CD14-positive monocyte (primary cell): ENCODE measurements around the gene CALCOCO2. TPM values are rescaled to one million over a fixed set of nuclear protein-coding genes. Genes with fewer than 3 reads are reported as not detected.

Experiments
- DNase-seq, 3 donors: peaks; one replicate each; pipeline ENCODE4 v3.0.0-alpha.2; 2011 to 2022
- H2AFZ ChIP-seq: 2 replicates; pipeline ENCODE4 v1.6.0; 2012; ENCODE audit warnings: mild to moderate bottlenecking, low read depth, low read length, inconsistent platforms; ENCODE audit not compliant: insufficient read depth, poor library complexity, severe bottlenecking
- H3K27ac ChIP-seq, 2 donors: 1 replicate in 1 of 2; 2 replicates in 1 of 2; pipeline ENCODE4 v1.5.1; 2012 to 2013; ENCODE audit warnings: low read length in 2 of 2, control low read depth in 1 of 2, inconsistent platforms in 1 of 2, low read depth in 1 of 2, mild to moderate bottlenecking in 1 of 2
- H3K27me3 ChIP-seq, 2 donors: one replicate each; pipeline versions ENCODE4 v1.6.0 to v1.6.1; 2011 to 2013; ENCODE audit warnings: low read length in 2 of 2; ENCODE audit not compliant: control insufficient read depth in 2 of 2, insufficient read depth in 2 of 2
- H3K36me3 ChIP-seq, 2 donors: replicated peaks in 1 of 2; 1 replicate in 1 of 2; 2 replicates in 1 of 2; pipeline versions ENCODE4 v1.5.1 to v1.6.1; 2012 to 2013; ENCODE audit warnings: low read length in 2 of 2, control low read depth in 1 of 2, inconsistent platforms in 1 of 2, mild to moderate bottlenecking in 1 of 2; ENCODE audit not compliant: insufficient read depth in 2 of 2, control insufficient read depth in 1 of 2
- H3K4me1 ChIP-seq, 2 donors: 1 replicate in 1 of 2; 2 replicates in 1 of 2; pipeline versions ENCODE4 v1.5.1 to v1.6.1; 2012 to 2013; ENCODE audit warnings: low read length in 2 of 2, control low read depth in 1 of 2, inconsistent platforms in 1 of 2, mild to moderate bottlenecking in 1 of 2, moderate library complexity in 1 of 2; ENCODE audit not compliant: insufficient read depth in 2 of 2, control insufficient read depth in 1 of 2
- H3K4me2 ChIP-seq: replicated peaks from 2 replicates; pipeline ENCODE3; 2012; ENCODE audit warnings: low read length, moderate library complexity, mild to moderate bottlenecking; ENCODE audit not compliant: poor library complexity, severe bottlenecking; ENCODE audit errors: extremely low read depth
- H3K4me3 ChIP-seq, 3 experiments: fragments of 200-600 bp in 1 of 3; sonication (generic) in 1 of 3; replicated peaks in 1 of 3; 1 replicate in 2 of 3; 2 replicates in 1 of 3; pipeline ENCODE4 v1.5.1; 2011 to 2013; ENCODE audit warnings: low read length in 3 of 3, mild to moderate bottlenecking in 3 of 3, control low read depth in 2 of 3, low read depth in 2 of 3, inconsistent platforms in 1 of 3, moderate library complexity in 1 of 3
- H3K79me2 ChIP-seq: 2 replicates; pipeline ENCODE4 v1.6.0; 2012; ENCODE audit warnings: mild to moderate bottlenecking, control low read depth, inconsistent platforms, low read length, moderate library complexity; ENCODE audit not compliant: insufficient read depth
- H3K9ac ChIP-seq: 2 replicates; pipeline ENCODE4 v1.6.0; 2017; ENCODE audit warnings: low read length, mild to moderate bottlenecking; ENCODE audit not compliant: insufficient read depth, poor library complexity, severe bottlenecking
- H3K9me3 ChIP-seq, 2 donors: replicated peaks in 1 of 2; 1 replicate in 1 of 2; 2 replicates in 1 of 2; pipeline versions ENCODE4 v1.5.1 to v1.6.1; 2012 to 2013; ENCODE audit warnings: low read length in 2 of 2, control low read depth in 1 of 2; ENCODE audit not compliant: control insufficient read depth in 1 of 2, insufficient read depth in 1 of 2
- H4K20me1 ChIP-seq: 2 replicates; pipeline ENCODE4 v1.6.0; 2012; ENCODE audit warnings: mild to moderate bottlenecking, low read length, control low read depth, moderate library complexity; ENCODE audit not compliant: insufficient read depth
- H3K27ac Mint-ChIP-seq, 7 donors: one replicate each; pipeline ENCODE4 v1.8.0; 2020; ENCODE audit warnings: mild to moderate bottlenecking in 7 of 7, mixed read lengths in 7 of 7, moderate library complexity in 6 of 7, inconsistent platforms in 2 of 7
- H3K27me3 Mint-ChIP-seq, 3 donors: one replicate each; pipeline ENCODE4 v1.8.0; 2021 to 2022; ENCODE audit warnings: low read depth in 3 of 3, mild to moderate bottlenecking in 3 of 3, mixed read lengths in 3 of 3, moderate library complexity in 3 of 3, inconsistent platforms in 1 of 3
- H3K36me3 Mint-ChIP-seq, 2 donors: one replicate each; pipeline ENCODE4 v1.8.0; 2020; ENCODE audit warnings: mixed read lengths in 2 of 2, inconsistent platforms in 1 of 2, mild to moderate bottlenecking in 1 of 2
- H3K4me1 Mint-ChIP-seq: one replicate; pipeline ENCODE4 v1.8.0; 2020; ENCODE audit warnings: mild to moderate bottlenecking, mixed read lengths
- H3K4me3 Mint-ChIP-seq, 2 donors: one replicate each; pipeline ENCODE4 v1.8.0; 2020; ENCODE audit warnings: mild to moderate bottlenecking in 2 of 2, mixed read lengths in 2 of 2, moderate library complexity in 1 of 2
- H3K9me3 Mint-ChIP-seq, 7 donors: one replicate each; pipeline ENCODE4 v1.8.0; 2020 to 2022; ENCODE audit warnings: mixed read lengths in 7 of 7, mild to moderate bottlenecking in 6 of 7, moderate library complexity in 6 of 7, inconsistent platforms in 2 of 7
- CTCF ChIP-seq: fragments of 200-600 bp; IDR thresholded peaks from one replicate; pipeline ENCODE4 v1.8.0; 2022; ENCODE audit warnings: antibody characterized with exemption, mild to moderate bottlenecking
- WGBS: methylation state at CpG from one replicate; pipeline ENCODE4 v1.1.5; 2013; ENCODE audit warnings: missing lambda C conversion rate; ENCODE audit not compliant: insufficient coverage; 5-methylcytosine and 5-hydroxymethylcytosine counted together
- intact Hi-C, 2 donors: fragments of 100-400 bp; cut with micrococcal nuclease; formaldehyde crosslinking; loops; one replicate each; pipeline versions ENCODE4 v1.15.0 to v1.15.1; 2023
- polyA plus RNA-seq, 3 donors: library from polyadenylated mRNA; depleted of rRNA in 1 of 3; unstranded in 2 of 3; stranded (reverse) in 1 of 3; fragments of 300-500 nt in 2 of 3; fragments of >200 nt in 1 of 3; fragmentation: Illumina TruSeq in 2 of 3; gene quantifications; 1 replicate in 2 of 3; 2 replicates in 1 of 3; pipeline ENCODE4 v1.2.3, GENCODE V29; 2012 to 2021

The CALCOCO2 gene
- polyA plus RNA-seq, 3 donors = 87.5 to 280 (median 214) TPM

- Histone ChIP-seq H3K36me3 (peaks cover 27 to 42% of the 10 kb centered on the region in 2 donors), H3K4me3 (no peak overlapping the region), H3K79me2 (peaks cover 46% of the 10 kb centered on the region), H3K27ac (no peak overlapping the region), H3K4me1 (peaks cover 60 to 64% of the 10 kb centered on the region in 2 donors), H3K9ac (no peak overlapping the region), H3K9me3 (no peaks in the 10 kb centered on the region), H2AFZ (no peak overlapping the region), H3K4me2 (peak overlapping the region; percentile 80), H4K20me1 (peaks cover 79% of the 10 kb centered on the region), H3K27me3 (peaks cover 0 to 3% of the 10 kb centered on the region in 2 donors)
- Mint-ChIP-seq H3K4me1 (peaks cover 64% of the 10 kb centered on the region), H3K9me3 (no peaks in the 10 kb centered on the region), H3K4me3 (peak overlapping the region in 1 of 2 donors; percentile 21), H3K27ac (peak overlapping the region in 3 of 7 donors; percentile 93 to 98 (median 97)), H3K27me3 (peaks cover 17 to 35% (median 30%) of the 10 kb centered on the region in 3 donors), H3K36me3 (peaks cover 47 to 65% of the 10 kb centered on the region in 2 donors)
- intact Hi-C loops = loop anchor here in 1 of 2 donors (5.0 kb wide), 1 partner anchor 77 kb away; no protein-coding TSS in a partner anchor
- TF ChIP-seq CTCF = no peak
- WGBS = 100% methylated on average over 3 of the region's 3 CpGs
- DNase-seq = no peak
Observed at GRCh38 chr17:48840441-48840840, 9.6 kb downstream of the CALCOCO2 start.

GRCh38 chr17:48841395-48841831, 10.6 kb downstream of the CALCOCO2 start:
- intact Hi-C loops = loop anchor here in 1 of 2 donors (1.0 to 5.0 kb wide), 2 partner anchors 10 to 76 kb away; partner anchors contain the start of gene CALCOCO2
- H3K4me2 ChIP-seq = peak overlapping the region; percentile 80
- no peaks in the 10 kb centered on the region for H3K27me3 ChIP-seq
- H4K20me1 ChIP-seq = peaks cover 72% of the 10 kb centered on the region
- peak; percentile 70 to 85 (median 84) for DNase-seq
- H3K79me2 ChIP-seq = peaks cover 38% of the 10 kb centered on the region
- peaks cover 35 to 44% of the 10 kb centered on the region in 2 donors for H3K36me3 ChIP-seq
- no peaks in the 10 kb centered on the region for H3K9me3 Mint-ChIP-seq
- peak overlapping the region; percentile 93 to 98 (median 97) for H3K27ac Mint-ChIP-seq
- H2AFZ ChIP-seq = no peak overlapping the region
- peak overlapping the region; percentile 26 to 76 (median 57) for H3K4me3 ChIP-seq
- H3K9ac ChIP-seq = peak overlapping the region; percentile 29
- no peak for TF ChIP-seq CTCF
- no peaks in the 10 kb centered on the region for H3K9me3 ChIP-seq
- WGBS = 15% methylated on average over 2 of the region's 3 CpGs
- H3K4me3 Mint-ChIP-seq = peak overlapping the region; percentile 70 to 91
- H3K4me1 ChIP-seq = peaks cover 53 to 61% of the 10 kb centered on the region in 2 donors
- H3K27ac ChIP-seq = peak overlapping the region; percentile 17 to 93
- peaks cover 47 to 65% of the 10 kb centered on the region in 2 donors for H3K36me3 Mint-ChIP-seq
- H3K4me1 Mint-ChIP-seq = peaks cover 57% of the 10 kb centered on the region
- H3K27me3 Mint-ChIP-seq = peaks cover 9 to 26% (median 25%) of the 10 kb centered on the region in 3 donors
